Measurements from ENCODE around the gene TTC8.

TTC8 gene

GRCh38 chr14:88802596-88802995 lies 21.9 kb upstream of the TTC8 start:
- no CpG with 5 or more reads among the region's 6 CpGs for WGBS (ENCODE audit: extremely low coverage, insufficient coverage, insufficient read length)
- no peaks in the 10 kb centered on the region for H3K27me3 ChIP-seq (ENCODE audit: insufficient read depth, low read length)
- no peak overlapping the region for H3K4me2 ChIP-seq (ENCODE audit: low read length)

GRCh38 chr14:88804035-88804434 lies 20.4 kb upstream of the TTC8 start:
- H3K4me2 ChIP-seq (ENCODE audit: low read length): no peak overlapping the region
- no peak overlapping the region for H3K23ac ChIP-seq (ENCODE audit: low read length)
- H2BK12ac ChIP-seq (ENCODE audit: low read length): no peak overlapping the region
- H4K8ac ChIP-seq (ENCODE audit: low read depth, low read length): no peak overlapping the region
- no peak overlapping the region for H3K14ac ChIP-seq (ENCODE audit: low read length)
- no peak overlapping the region for H3K4ac ChIP-seq (ENCODE audit: low read depth, low read length)
- H3K79me1 ChIP-seq (ENCODE audit: low read length): no peaks in the 10 kb centered on the region
- no peak overlapping the region for H3K9ac ChIP-seq (ENCODE audit: low read length)
- H3K36me3 ChIP-seq (ENCODE audit: control insufficient read depth in 1 of 2, insufficient read depth in 2 of 2, low read length in 2 of 2): no peaks in the 10 kb centered on the region
- no peak overlapping the region for H2AFZ ChIP-seq (ENCODE audit: insufficient read depth, low read length, poor library complexity)
- H4K12ac ChIP-seq (ENCODE audit: low read depth, low read length): no peak overlapping the region
- no peaks in the 10 kb centered on the region for H3K9me3 ChIP-seq (ENCODE audit: insufficient read depth, low read depth, low read length)
- no peaks in the 10 kb centered on the region for H3K79me2 ChIP-seq (ENCODE audit: control insufficient read depth, insufficient read depth, low read length, poor library complexity)
- no peak overlapping the region for H3K27ac ChIP-seq (ENCODE audit: low read depth, low read length)
- no peak overlapping the region for H4K91ac ChIP-seq (ENCODE audit: low read depth, low read length)
- H3K4me1 ChIP-seq (ENCODE audit: control insufficient read depth in 1 of 2, insufficient read depth in 2 of 2, low read length in 2 of 2): no peaks in the 10 kb centered on the region
- H2BK120ac ChIP-seq (ENCODE audit: insufficient read depth, low read length, poor library complexity): no peak overlapping the region
- no peaks in the 10 kb centered on the region for H3K27me3 ChIP-seq (ENCODE audit: insufficient read depth, low read length)
- H2AK5ac ChIP-seq (ENCODE audit: low read length): no peak overlapping the region
- H3K18ac ChIP-seq (ENCODE audit: low read length): no peak overlapping the region
- no peak overlapping the region for H3K4me3 ChIP-seq (ENCODE audit: low read depth, low read length)
- DNase-seq: no peak
- WGBS (ENCODE audit: extremely low coverage, insufficient coverage, insufficient read length): no CpG with 5 or more reads among the region's 2 CpGs
- H2BK5ac ChIP-seq (ENCODE audit: low read depth, low read length, poor library complexity): no peak overlapping the region

More at GRCh38 chr14:88802596-88802995, 21.9 kb upstream of the TTC8 start:
- Histone ChIP-seq H4K12ac (ENCODE audit: low read depth, low read length) (no peak overlapping the region), H3K79me1 (ENCODE audit: low read length) (no peaks in the 10 kb centered on the region), H3K4ac (ENCODE audit: low read depth, low read length) (no peak overlapping the region), H2BK12ac (ENCODE audit: low read length) (no peak overlapping the region), H2BK5ac (ENCODE audit: low read depth, low read length, poor library complexity) (no peak overlapping the region), H2BK120ac (ENCODE audit: insufficient read depth, low read length, poor library complexity) (no peak overlapping the region), H3K9me3 (ENCODE audit: insufficient read depth, low read depth, low read length) (no peaks in the 10 kb centered on the region), H4K8ac (ENCODE audit: low read depth, low read length) (no peak overlapping the region), H3K4me1 (ENCODE audit: control insufficient read depth in 1 of 2, insufficient read depth in 2 of 2, low read length in 2 of 2) (no peaks in the 10 kb centered on the region), H3K9ac (ENCODE audit: low read length) (no peak overlapping the region), H3K18ac (ENCODE audit: low read length) (no peak overlapping the region), H2AK5ac (ENCODE audit: low read length) (no peak overlapping the region), H3K27ac (ENCODE audit: low read depth, low read length) (no peak overlapping the region), H3K14ac (ENCODE audit: low read length) (no peak overlapping the region), H2AFZ (ENCODE audit: insufficient read depth, low read length, poor library complexity) (no peak overlapping the region), H4K91ac (ENCODE audit: low read depth, low read length) (no peak overlapping the region), H3K4me3 (ENCODE audit: low read depth, low read length) (no peak overlapping the region), H3K36me3 (ENCODE audit: control insufficient read depth in 1 of 2, insufficient read depth in 2 of 2, low read length in 2 of 2) (no peaks in the 10 kb centered on the region), H3K23ac (ENCODE audit: low read length) (no peak overlapping the region), H3K79me2 (ENCODE audit: control insufficient read depth, insufficient read depth, low read length, poor library complexity) (no peaks in the 10 kb centered on the region)
- DNase-seq: no peak

GRCh38 chr14:88804477-88804876 lies 20.0 kb upstream of the TTC8 start:
- Histone ChIP-seq H3K4me2 (ENCODE audit: low read length) (no peak overlapping the region), H3K27me3 (ENCODE audit: insufficient read depth, low read length) (no peaks in the 10 kb centered on the region), H3K14ac (ENCODE audit: low read length) (no peak overlapping the region), H2AFZ (ENCODE audit: insufficient read depth, low read length, poor library complexity) (no peak overlapping the region), H4K12ac (ENCODE audit: low read depth, low read length) (no peak overlapping the region), H3K9me3 (ENCODE audit: insufficient read depth, low read depth, low read length) (no peaks in the 10 kb centered on the region), H3K79me2 (ENCODE audit: control insufficient read depth, insufficient read depth, low read length, poor library complexity) (no peaks in the 10 kb centered on the region), H3K4me1 (ENCODE audit: control insufficient read depth in 1 of 2, insufficient read depth in 2 of 2, low read length in 2 of 2) (no peaks in the 10 kb centered on the region), H3K4ac (ENCODE audit: low read depth, low read length) (no peak overlapping the region), H2AK5ac (ENCODE audit: low read length) (no peak overlapping the region), H3K9ac (ENCODE audit: low read length) (no peak overlapping the region), H3K18ac (ENCODE audit: low read length) (no peak overlapping the region), H4K91ac (ENCODE audit: low read depth, low read length) (no peak overlapping the region), H2BK12ac (ENCODE audit: low read length) (no peak overlapping the region), H3K79me1 (ENCODE audit: low read length) (no peaks in the 10 kb centered on the region), H3K4me3 (ENCODE audit: low read depth, low read length) (no peak overlapping the region), H3K23ac (ENCODE audit: low read length) (no peak overlapping the region), H4K8ac (ENCODE audit: low read depth, low read length) (no peak overlapping the region), H2BK5ac (ENCODE audit: low read depth, low read length, poor library complexity) (no peak overlapping the region), H2BK120ac (ENCODE audit: insufficient read depth, low read length, poor library complexity) (no peak overlapping the region), H3K36me3 (ENCODE audit: control insufficient read depth in 1 of 2, insufficient read depth in 2 of 2, low read length in 2 of 2) (no peaks in the 10 kb centered on the region), H3K27ac (ENCODE audit: low read depth, low read length) (no peak overlapping the region)
- WGBS (ENCODE audit: extremely low coverage, insufficient coverage, insufficient read length): no CpG with 5 or more reads among the region's 1 CpG
- no peak for DNase-seq

- no peak overlapping the region for H4K12ac ChIP-seq (ENCODE audit: low read depth, low read length)
- H3K23ac ChIP-seq (ENCODE audit: low read length): no peak overlapping the region
- no peaks in the 10 kb centered on the region for H3K27me3 ChIP-seq (ENCODE audit: insufficient read depth, low read length)
- H4K91ac ChIP-seq (ENCODE audit: low read depth, low read length): no peak overlapping the region
- no peak overlapping the region for H2BK120ac ChIP-seq (ENCODE audit: insufficient read depth, low read length, poor library complexity)
- no peak overlapping the region for H3K4ac ChIP-seq (ENCODE audit: low read depth, low read length)
- H2AK5ac ChIP-seq (ENCODE audit: low read length): no peak overlapping the region
- no peaks in the 10 kb centered on the region for H3K36me3 ChIP-seq (ENCODE audit: control insufficient read depth in 1 of 2, insufficient read depth in 2 of 2, low read length in 2 of 2)
- no peak overlapping the region for H3K4me3 ChIP-seq (ENCODE audit: low read depth, low read length)
- H3K14ac ChIP-seq (ENCODE audit: low read length): no peak overlapping the region
- H3K9ac ChIP-seq (ENCODE audit: low read length): no peak overlapping the region
- H2BK12ac ChIP-seq (ENCODE audit: low read length): no peak overlapping the region
- H3K27ac ChIP-seq (ENCODE audit: low read depth, low read length): no peak overlapping the region
- H3K79me1 ChIP-seq (ENCODE audit: low read length): no peaks in the 10 kb centered on the region
- no peak overlapping the region for H3K4me2 ChIP-seq (ENCODE audit: low read length)
- no peaks in the 10 kb centered on the region for H3K4me1 ChIP-seq (ENCODE audit: control insufficient read depth in 1 of 2, insufficient read depth in 2 of 2, low read length in 2 of 2)
- H3K9me3 ChIP-seq (ENCODE audit: insufficient read depth, low read depth, low read length): no peaks in the 10 kb centered on the region
- H3K18ac ChIP-seq (ENCODE audit: low read length): no peak overlapping the region
- H3K79me2 ChIP-seq (ENCODE audit: control insufficient read depth, insufficient read depth, low read length, poor library complexity): no peaks in the 10 kb centered on the region
- no peak overlapping the region for H4K8ac ChIP-seq (ENCODE audit: low read depth, low read length)
- no peak for DNase-seq
- H2AFZ ChIP-seq (ENCODE audit: insufficient read depth, low read length, poor library complexity): no peak overlapping the region
- no peak overlapping the region for H2BK5ac ChIP-seq (ENCODE audit: low read depth, low read length, poor library complexity)
Measured at GRCh38 chr14:88808359-88808758, 16.1 kb upstream of the TTC8 start.

All from trophoblast cell (in vitro differentiated cells and primary cell).